Transverse colon (tissue), 4 donors: Measurements from ENCODE around the gene OBP2B.
"Not testable (repeated sequence)": the region's sequence is repeated elsewhere in the genome, so short reads cannot be mapped to it uniquely, and the experiment has no call there.

Source experiments
- EP300 ChIP-seq: sonication (generic); formaldehyde crosslinking; IDR thresholded peaks from one replicate; pipeline ENCODE4 v1.6.1; 2017; ENCODE audit warnings: antibody characterized with exemption, low read depth
- POLR2A ChIP-seq: fragments of 450-650 bp; IDR thresholded peaks from one replicate; pipeline ENCODE4 v1.6.1; 2016; ENCODE audit warnings: antibody characterized with exemption, mild to moderate bottlenecking, moderate library complexity
- POLR2AphosphoS5 ChIP-seq, 3 donors: sonication (generic); formaldehyde crosslinking; IDR thresholded peaks; one replicate each; pipeline ENCODE4 v1.6.1; 2016; ENCODE audit warnings: antibody characterized with exemption in 3 of 3
- TF ChIP-seq, protein P1 (sequence below), 5 experiments: fragments of 200-600 bp in 3 of 5; fragments of 450-650 bp in 2 of 5; sonication (generic) in 3 of 5; IDR thresholded peaks; 1 replicate in 2 of 5; 2 replicates in 3 of 5; pipeline ENCODE4 v1.5.1; 2016 to 2017; ENCODE audit warnings: antibody characterized with exemption in 5 of 5, inconsistent platforms in 3 of 5, mild to moderate bottlenecking in 2 of 5, moderate library complexity in 1 of 5

DNA sequence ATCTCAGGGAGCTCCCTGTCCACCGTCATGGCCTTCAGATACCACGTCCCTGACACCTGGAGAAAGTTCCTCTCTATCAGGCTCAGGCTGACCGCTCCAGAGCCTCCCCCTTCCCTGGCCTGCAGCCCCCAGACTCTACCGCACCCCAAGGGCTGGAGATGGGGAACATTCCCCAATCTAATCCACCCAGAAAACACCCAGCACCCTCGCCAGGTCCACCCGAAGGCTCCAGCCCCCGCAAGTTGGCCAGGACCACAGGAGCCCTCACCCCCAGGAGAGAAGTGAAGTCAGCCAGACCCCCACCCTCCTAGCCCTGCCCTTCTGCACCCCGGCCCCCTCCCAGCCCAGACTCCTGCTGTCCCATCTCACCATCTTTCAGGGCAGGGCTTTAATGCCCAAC is 18.9 kb upstream of the OBP2B start:
- not testable (repeated sequence) for TF ChIP-seq POLR2A; POLR2AphosphoS5 (IDR thresholded peaks at IDR 0.05); EP300
- TF ChIP-seq, protein P1, sequence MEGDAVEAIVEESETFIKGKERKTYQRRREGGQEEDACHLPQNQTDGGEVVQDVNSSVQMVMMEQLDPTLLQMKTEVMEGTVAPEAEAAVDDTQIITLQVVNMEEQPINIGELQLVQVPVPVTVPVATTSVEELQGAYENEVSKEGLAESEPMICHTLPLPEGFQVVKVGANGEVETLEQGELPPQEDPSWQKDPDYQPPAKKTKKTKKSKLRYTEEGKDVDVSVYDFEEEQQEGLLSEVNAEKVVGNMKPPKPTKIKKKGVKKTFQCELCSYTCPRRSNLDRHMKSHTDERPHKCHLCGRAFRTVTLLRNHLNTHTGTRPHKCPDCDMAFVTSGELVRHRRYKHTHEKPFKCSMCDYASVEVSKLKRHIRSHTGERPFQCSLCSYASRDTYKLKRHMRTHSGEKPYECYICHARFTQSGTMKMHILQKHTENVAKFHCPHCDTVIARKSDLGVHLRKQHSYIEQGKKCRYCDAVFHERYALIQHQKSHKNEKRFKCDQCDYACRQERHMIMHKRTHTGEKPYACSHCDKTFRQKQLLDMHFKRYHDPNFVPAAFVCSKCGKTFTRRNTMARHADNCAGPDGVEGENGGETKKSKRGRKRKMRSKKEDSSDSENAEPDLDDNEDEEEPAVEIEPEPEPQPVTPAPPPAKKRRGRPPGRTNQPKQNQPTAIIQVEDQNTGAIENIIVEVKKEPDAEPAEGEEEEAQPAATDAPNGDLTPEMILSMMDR (IDR thresholded peaks at IDR 0.05): not testable (repeated sequence)
